Panc1 (cell line): ENCODE measurements around the gene EYA3. TPM values are rescaled to one million over a fixed set of nuclear protein-coding genes. Genes with fewer than 3 reads are reported as not detected.

Experiments used
- ATAC-seq: fragments of 200-7000 bp; cut with Tn5 transposase; 2 replicates; pipeline ENCODE4 v1.9.1; 2020; ENCODE audit warnings: mild to moderate bottlenecking, moderate library complexity
- BruUV-seq: library from RNA; stranded (reverse); fragments of 400-500 nt; replicated peaks from 2 replicates; lab custom pipeline; 2021; lab: Mats Ljungman, UMichigan
- CTCF ChIA-PET: fragments of 300-600 bp; sonication (Branson Sonifier 250); formaldehyde crosslinking; loops from one replicate; lab custom pipeline; 2022; ENCODE audit warnings: antibody characterized with exemption; lab: Charles Lee
- POLR2A ChIA-PET: fragments of 300-600 bp; sonication (Branson Sonifier 250); formaldehyde crosslinking; loops from one replicate; lab custom pipeline; 2022; ENCODE audit warnings: antibody characterized with exemption; lab: Charles Lee
- DNase-seq: peaks from one replicate; pipeline ENCODE4 v3.0.0-alpha.2; 2010; ENCODE audit warnings: low read depth, low spot score
- H3K27ac ChIP-seq: 2 replicates; pipeline ENCODE4 v1.5.1; 2011; ENCODE audit warnings: mild to moderate bottlenecking, low read length, inconsistent platforms
- H3K27me3 ChIP-seq: fragments of 200-500 bp; sonication (Bioruptor generic); 2 replicates; pipeline ENCODE4 v1.6.0; 2014; ENCODE audit warnings: low read length, inconsistent platforms; ENCODE audit not compliant: control insufficient read depth, insufficient read depth
- H3K36me3 ChIP-seq: fragments of 200-500 bp; sonication (Bioruptor generic); 2 replicates; pipeline ENCODE4 v1.5.1; 2014; ENCODE audit warnings: inconsistent platforms, mild to moderate bottlenecking, low read length, moderate library complexity; ENCODE audit not compliant: control insufficient read depth, insufficient read depth
- H3K4me1 ChIP-seq: 2 replicates; pipeline ENCODE4 v1.5.1; 2011; ENCODE audit warnings: inconsistent platforms, mild to moderate bottlenecking, low read length, moderate library complexity; ENCODE audit not compliant: control insufficient read depth, insufficient read depth
- H3K4me3 ChIP-seq, 2 experiments: 2 replicates each; pipeline ENCODE4 v1.5.1; 2011 to 2012; ENCODE audit warnings: low read depth in 2 of 2, low read length in 2 of 2, mild to moderate bottlenecking in 2 of 2, inconsistent platforms in 1 of 2, moderate library complexity in 1 of 2
- H3K9me3 ChIP-seq: fragments of 200-500 bp; sonication (Bioruptor generic); 2 replicates; pipeline ENCODE4 v1.5.1; 2014; ENCODE audit warnings: low read depth, mild to moderate bottlenecking, inconsistent platforms, low read length, moderate library complexity; ENCODE audit not compliant: control insufficient read depth, insufficient read depth
- CTCF ChIP-seq: fragments of 450-650 bp; IDR thresholded peaks from 2 replicates; pipeline ENCODE4 v1.5.1; 2017; ENCODE audit warnings: mild to moderate bottlenecking
- POLR2AphosphoS5 ChIP-seq: IDR thresholded peaks from 2 replicates; pipeline ENCODE4 v1.6.1; 2012; ENCODE audit warnings: mild to moderate bottlenecking, low read depth, low read length, moderate library complexity
- REST ChIP-seq, 2 experiments: IDR thresholded peaks; 2 replicates each; pipeline ENCODE4 v1.6.1; 2011 to 2012; ENCODE audit warnings: low read depth in 2 of 2, control low read depth in 1 of 2, low read length in 1 of 2, mild to moderate bottlenecking in 1 of 2, moderate library complexity in 1 of 2; ENCODE audit not compliant: insufficient read depth in 1 of 2
- SIN3A ChIP-seq: IDR thresholded peaks from 2 replicates; pipeline ENCODE4 v1.6.1; 2012; ENCODE audit warnings: low read depth, mild to moderate bottlenecking, low read length, moderate library complexity, borderline replicate concordance; ENCODE audit not compliant: insufficient read depth
- TCF7L2 ChIP-seq: IDR thresholded peaks from 2 replicates; pipeline ENCODE4 v1.6.1; 2011; ENCODE audit warnings: mild to moderate bottlenecking, low read depth, low read length, inconsistent platforms
- in situ Hi-C: cut with HindIII; loops from 2 replicates; pipeline ENCODE4 v1.10.0; 2016; ENCODE audit warnings: low sequenced_read_pairs, low pct_unique_long_range_greater_than_20kb
- intact Hi-C: fragments of 100-400 bp; cut with micrococcal nuclease; formaldehyde crosslinking; loops from one replicate; pipeline ENCODE4 v1.10.0; 2022; ENCODE audit not compliant: unreplicated experiment
- total RNA-seq: library from RNA; stranded (reverse); gene quantifications from one replicate; pipeline ENCODE4 v1.2.1, GENCODE V29; 2021; ENCODE audit not compliant: unreplicated experiment

Gene EYA3
- total RNA-seq, 1 experiment from 2014 or later, result 17.5 TPM

- H3K9me3 ChIP-seq, result no peaks in the 10 kb centered on the region
- intact Hi-C loops (no loop called here), in situ Hi-C loops (no loop called here)
- no peaks in the 10 kb centered on the region for H3K4me1 ChIP-seq
- TF ChIP-seq CTCF (no peak), POLR2AphosphoS5 (no peak), REST (IDR thresholded peaks at IDR 0.05; ENCODE audit: insufficient read depth in 1 of 2, low read depth in 2 of 2, low read length in 1 of 2) (no peak), TCF7L2 (no peak), SIN3A (no peak)
- CTCF ChIA-PET, result interaction anchor here (0.7 kb wide), 1 partner anchor 1134 kb away, joined by 5 read pairs; no protein-coding TSS in a partner anchor
- ATAC-seq (no peak), DNase-seq (no peak)
- H3K4me3 ChIP-seq, result no peak overlapping the region
- BruUV-seq, result no TSS peak
- H3K27me3 ChIP-seq, result no peaks in the 10 kb centered on the region
- H3K27ac ChIP-seq, result no peak overlapping the region
- POLR2A ChIA-PET, result interaction anchor here (0.7 to 0.8 kb wide), 3 partner anchors 26 to 141 kb away, joined by 3 to 5 read pairs (median 4); no protein-coding TSS in a partner anchor
- no peaks in the 10 kb centered on the region for H3K36me3 ChIP-seq
Observed at GRCh38 chr1:28102189-28102588, 13.8 kb upstream of the EYA3 start.

- POLR2A ChIA-PET, result no interaction called here
- in situ Hi-C loops, result no loop called here
Observed at GRCh38 chr1:28099050-28099769, 10.8 kb upstream of the EYA3 start.

More at GRCh38 chr1:28099050-28099769, 10.8 kb upstream of the EYA3 start:
- H3K4me1 ChIP-seq, result no peaks in the 10 kb centered on the region
- TF ChIP-seq CTCF, result no peak
- TF ChIP-seq SIN3A, result no peak
- no peak for TF ChIP-seq TCF7L2
- TF ChIP-seq POLR2AphosphoS5, result no peak
- TF ChIP-seq REST (IDR thresholded peaks at IDR 0.05; ENCODE audit: insufficient read depth in 1 of 2, low read depth in 2 of 2, low read length in 1 of 2), result no peak
- no peaks in the 10 kb centered on the region for H3K9me3 ChIP-seq
- H3K27me3 ChIP-seq, result no peaks in the 10 kb centered on the region
- BruUV-seq, result no TSS peak
- DNase-seq (no peak), ATAC-seq (0 out of 2 replicates have a peak, but pooled peaks have one; percentile 34)
- H3K36me3 ChIP-seq, result no peaks in the 10 kb centered on the region
- CTCF ChIA-PET, result no interaction called here
- intact Hi-C loops, result no loop called here
- no peak overlapping the region for H3K27ac ChIP-seq
- no peak overlapping the region for H3K4me3 ChIP-seq
